Measurements from ENCODE around the gene ATRIP. TPM values are rescaled to one million over a fixed set of nuclear protein-coding genes. Genes with fewer than 3 reads are reported as not detected.

Gene ATRIP
- total RNA-seq, 1 donor from 2014 or later: 3.2 TPM

DNA sequence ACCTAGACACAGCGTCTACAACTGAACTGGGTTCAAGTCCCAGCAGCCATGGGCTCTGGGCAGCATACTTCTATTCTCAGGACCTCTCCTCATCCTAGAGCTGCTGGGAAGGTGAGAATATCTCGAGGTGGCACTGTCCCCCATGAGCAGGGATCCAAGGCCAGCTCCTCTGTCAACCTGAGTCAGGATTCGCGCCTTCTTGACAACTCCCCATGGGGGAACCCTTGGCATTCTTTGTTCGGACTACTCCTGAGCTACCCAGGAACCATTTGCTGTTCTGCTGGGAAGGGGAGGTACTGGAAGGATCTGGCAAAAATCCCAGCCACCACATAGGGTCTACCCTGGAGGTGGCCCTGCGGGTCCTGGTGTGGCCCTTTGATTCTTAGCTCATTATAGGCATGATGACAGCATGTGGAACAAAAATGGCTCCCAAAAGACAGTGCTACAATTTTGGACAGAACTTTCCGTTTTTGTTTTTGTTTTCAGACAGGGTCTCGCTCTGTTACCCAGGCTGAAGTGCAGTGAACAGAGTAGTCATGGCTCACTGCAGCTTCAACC lies 38.9 kb upstream of the ATRIP start:
- DNase-seq: no peak
- intact Hi-C loops (cut with DNase I): no loop called here
- ATAC-seq (ENCODE audit: poor library complexity): no peak

DNA sequence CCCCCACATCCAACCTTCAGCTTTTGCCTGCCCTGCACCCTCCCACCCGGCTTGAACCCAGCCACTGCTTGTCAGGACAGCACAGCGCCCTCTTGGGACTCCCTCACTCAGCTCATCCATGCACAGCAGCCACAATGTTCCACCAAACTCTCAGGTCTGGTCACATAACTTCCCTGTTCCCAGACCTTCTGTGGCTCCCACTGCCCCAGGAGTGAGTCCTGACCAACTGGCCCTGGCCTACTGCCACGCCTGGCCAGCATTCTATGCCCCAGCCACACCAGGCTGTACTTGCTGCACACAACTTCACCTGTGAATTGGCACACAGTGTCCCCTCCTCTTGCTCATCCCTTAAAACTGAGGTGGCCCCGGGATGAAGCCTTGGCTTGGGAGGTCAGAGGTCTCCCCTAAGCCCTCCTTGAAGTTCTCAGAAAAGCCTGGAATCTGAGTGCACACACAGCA lies 37.7 kb upstream of the ATRIP start:
- ATAC-seq (ENCODE audit: poor library complexity) (no peak), DNase-seq (no peak)
- intact Hi-C loops (cut with DNase I): no loop called here

DNA sequence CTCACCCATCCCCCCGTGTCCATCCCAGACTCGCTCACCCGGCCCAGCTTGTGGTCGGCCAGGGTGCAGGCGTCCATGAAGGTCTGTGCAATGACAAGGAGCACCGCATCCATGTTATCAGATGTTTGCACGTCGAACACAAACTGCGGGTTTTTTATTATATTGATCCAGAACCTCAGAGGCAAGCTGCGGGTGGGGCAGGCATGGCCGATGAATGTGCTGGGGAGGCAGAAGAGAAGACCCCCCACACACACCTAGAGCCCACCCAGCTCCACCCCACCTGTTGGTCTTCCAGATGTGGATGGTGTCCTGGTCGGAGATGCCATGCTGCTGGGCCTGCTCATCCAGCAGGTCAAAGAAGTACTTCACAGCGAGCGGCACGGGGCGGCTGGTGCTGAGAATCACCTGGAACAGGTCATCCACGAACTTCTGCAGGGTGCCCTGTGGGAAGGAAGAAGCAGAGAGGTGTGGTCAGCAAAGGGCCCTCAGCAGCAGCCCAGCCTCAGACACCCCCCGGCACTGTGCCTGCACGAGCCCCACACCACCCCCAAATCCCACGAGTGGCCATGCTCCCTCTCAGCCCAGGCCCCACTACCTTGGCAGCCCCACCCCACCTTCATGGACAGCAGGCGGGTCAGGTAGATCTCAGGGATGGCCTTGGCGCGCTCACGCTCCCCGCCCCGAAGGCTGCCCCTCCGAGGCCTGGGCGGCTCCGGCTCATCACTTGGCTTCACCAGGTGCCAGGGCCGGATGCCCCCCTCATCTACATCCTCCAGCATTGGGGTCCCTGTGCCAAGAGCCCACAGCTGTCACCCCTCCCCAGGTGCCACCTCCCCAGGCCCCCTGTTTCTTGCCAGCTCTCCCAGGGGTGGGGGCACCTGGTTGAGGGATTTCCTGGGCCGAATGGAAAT lies 37.0 kb upstream of the ATRIP start:
- ATAC-seq (ENCODE audit: poor library complexity) (no peak), DNase-seq (peak; percentile 27)
- intact Hi-C loops (cut with DNase I): no loop called here

DNA sequence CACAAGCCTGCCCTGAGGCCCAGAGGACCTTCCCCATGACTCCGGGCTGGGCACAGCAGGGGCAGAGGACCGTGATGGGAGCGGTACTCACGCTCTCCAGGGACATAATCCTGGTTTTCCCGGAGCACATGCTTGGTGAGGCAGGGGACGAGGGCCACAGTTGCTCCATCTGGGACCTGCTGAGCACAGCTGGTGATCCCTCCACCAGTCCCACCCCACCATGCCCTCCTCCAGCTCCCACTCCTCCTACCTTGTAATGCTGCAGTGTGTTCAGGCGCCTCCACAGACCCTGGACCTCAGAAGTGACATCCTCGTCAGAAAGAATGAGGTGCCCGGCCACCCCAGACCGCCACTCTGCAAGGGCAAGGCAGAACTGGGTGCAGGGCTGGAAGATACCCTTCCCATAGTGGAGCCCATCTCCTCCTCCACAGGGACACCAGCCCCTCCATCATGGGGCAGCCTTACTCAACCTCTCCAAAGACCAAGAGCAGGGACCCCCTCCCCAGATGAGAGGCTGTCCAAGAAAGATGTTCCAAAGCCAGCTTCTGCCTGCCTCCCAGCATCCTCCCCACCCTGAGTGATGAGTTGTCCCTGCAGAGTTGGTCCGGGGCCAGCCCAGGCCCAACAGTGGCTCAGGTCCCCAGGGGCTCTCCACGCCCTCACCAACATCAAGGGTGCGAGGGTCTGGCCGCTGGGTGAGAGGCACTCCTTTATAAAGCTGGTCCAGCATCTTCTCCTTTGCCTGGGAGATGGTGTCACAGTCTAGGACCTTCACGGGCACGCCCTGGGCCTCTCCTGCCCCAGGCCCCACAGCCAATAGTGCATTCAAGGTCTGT lies 36.1 kb upstream of the ATRIP start:
- ATAC-seq (ENCODE audit: poor library complexity) (no peak), DNase-seq (no peak)
- intact Hi-C loops (cut with DNase I): no loop called here

DNA sequence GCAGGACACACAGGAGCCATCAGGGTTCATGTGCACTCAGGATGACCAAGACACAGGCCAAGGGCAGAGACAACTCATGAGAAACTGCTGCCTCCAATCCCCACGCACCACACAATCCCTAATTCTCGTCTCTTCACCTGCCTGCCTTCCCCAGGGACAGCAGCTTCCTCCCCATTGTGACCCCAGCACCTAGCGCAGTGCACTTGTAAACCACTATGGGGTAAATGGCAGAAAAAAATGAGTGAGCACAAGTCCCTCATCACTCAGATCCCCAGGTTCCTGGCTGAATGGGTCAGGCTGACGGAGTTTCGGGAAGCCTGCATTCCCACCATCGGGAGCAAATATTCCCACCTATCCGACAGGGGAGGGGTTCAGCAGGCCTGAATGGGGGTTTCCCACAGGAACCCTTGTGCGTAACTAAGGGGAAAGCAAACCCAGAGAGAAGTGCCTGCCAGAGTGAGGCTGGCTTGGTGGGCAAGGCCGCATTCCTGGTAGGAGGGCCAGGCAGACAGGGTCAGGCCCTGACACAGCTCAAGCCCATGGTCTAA lies 35.4 kb upstream of the ATRIP start:
- DNase-seq: no peak
- ATAC-seq (ENCODE audit: poor library complexity): no peak
- intact Hi-C loops (cut with DNase I): no loop called here

DNA sequence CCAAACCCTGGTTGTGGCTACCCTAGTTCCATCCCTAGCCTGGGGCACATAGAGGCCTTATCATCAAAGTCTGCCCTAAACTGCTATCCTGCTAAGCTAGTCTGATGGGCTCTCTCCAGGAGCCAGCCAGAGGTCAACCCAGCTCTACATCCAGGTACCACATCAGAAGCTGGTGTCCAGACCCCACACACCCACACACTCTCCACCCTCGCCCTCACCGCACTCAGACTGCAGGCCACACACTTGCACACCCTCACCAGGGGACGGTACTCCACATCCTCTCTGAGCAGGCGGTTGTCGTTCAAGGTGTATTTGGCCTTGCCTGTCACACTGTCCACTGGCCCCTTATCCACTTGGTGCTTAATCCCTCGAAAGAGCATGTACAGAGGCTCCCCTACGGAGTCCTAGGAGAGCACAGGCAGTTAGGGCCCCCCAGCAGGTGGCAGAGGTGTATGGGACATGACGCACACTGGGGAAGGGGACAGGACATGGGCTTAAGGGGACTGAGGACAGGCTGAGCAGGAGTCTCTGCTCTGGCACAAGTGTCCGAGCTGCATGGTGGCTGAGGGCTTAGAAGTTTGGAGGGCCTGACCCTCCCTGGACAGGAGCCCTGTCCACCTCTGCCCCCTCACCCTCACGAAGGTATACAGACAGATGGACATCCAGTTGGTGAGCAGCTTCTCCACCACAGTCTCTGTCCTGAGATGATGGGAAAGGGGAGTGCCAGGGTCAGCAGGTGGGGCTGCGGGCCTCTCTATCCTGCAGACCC lies 34.7 kb upstream of the ATRIP start:
- intact Hi-C loops (cut with DNase I): no loop called here
- ATAC-seq (ENCODE audit: poor library complexity) (no peak), DNase-seq (peak; percentile 13)

DNA sequence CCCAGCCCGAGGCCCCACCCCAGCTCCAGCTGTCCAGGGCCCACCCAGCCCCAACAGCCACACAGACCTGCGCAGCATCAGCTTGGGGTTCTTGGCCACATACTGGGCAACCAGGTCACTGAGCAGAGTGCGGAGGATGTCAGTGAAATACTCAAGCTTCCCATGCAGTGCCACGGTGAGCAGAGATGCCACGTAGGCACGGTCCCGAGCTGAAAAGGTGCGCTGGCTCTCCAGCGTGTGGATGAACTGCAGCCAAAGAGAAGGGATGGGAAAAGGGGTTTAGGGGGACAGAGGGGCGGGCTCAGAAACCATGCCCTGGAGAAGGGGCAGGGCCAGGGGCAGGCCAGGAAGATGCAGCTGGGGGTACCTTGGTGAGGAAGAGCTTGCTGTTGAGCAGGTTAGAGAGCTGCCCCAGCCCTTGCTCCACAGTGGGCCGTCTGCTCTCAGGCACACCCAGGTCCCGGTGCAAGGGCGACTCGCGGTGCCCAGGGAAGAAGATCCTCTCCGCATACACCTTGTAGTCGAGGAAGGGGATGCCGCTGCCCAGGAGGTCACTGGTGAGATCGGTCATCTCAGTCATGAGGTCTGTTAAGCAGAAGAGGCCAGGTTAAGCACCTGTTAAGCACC lies 34.0 kb upstream of the ATRIP start:
- ATAC-seq (ENCODE audit: poor library complexity): no peak
- intact Hi-C loops (cut with DNase I): no loop called here

DNA sequence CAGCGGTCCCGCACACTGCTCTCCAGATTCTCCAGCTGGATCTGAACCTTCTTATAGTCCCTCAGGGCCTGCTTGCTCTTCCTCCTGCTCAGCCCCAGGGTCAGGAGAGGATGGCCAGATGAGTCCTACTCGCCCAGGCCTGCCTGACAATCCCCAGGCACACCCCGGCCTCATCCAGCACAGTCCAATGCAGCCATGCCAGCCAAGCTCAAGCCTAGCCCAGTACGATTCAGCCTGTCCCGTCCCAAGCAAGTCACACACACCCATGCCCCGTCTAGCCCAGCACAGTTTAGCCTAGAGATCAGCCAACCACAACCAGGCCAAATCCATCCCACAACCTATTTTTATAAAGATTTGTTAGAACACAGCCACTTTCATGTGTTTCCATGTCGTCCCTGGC lies 33.5 kb upstream of the ATRIP start:
- no peak for ATAC-seq (ENCODE audit: poor library complexity)
- intact Hi-C loops (cut with DNase I): no loop called here
- DNase-seq: no peak

More for the DNA sequence above, 34.0 kb upstream of the ATRIP start:
- DNase-seq: peak; percentile 34

DNA sequence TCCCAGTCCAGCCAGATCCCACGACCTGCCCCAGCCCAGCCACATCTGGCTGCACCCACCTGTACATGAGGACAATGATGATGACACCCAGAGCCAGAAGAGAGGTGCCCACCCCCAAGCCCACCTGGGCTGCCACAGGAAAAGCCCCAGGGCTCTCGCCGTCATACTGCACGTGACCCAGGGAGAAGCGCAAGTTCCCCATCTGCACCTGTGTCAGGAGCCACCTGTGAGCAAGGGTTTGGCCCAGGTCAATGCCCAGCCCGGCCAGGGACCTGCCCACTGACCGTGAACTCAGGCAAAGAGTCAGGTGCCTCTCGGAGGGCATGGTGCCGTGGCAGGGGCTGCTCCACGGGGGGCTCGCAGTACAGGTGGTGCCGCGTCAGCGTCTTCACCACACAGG lies 32.9 kb upstream of the ATRIP start:
- DNase-seq (no peak), ATAC-seq (ENCODE audit: poor library complexity) (no peak)
- intact Hi-C loops (cut with DNase I): no loop called here

DNA sequence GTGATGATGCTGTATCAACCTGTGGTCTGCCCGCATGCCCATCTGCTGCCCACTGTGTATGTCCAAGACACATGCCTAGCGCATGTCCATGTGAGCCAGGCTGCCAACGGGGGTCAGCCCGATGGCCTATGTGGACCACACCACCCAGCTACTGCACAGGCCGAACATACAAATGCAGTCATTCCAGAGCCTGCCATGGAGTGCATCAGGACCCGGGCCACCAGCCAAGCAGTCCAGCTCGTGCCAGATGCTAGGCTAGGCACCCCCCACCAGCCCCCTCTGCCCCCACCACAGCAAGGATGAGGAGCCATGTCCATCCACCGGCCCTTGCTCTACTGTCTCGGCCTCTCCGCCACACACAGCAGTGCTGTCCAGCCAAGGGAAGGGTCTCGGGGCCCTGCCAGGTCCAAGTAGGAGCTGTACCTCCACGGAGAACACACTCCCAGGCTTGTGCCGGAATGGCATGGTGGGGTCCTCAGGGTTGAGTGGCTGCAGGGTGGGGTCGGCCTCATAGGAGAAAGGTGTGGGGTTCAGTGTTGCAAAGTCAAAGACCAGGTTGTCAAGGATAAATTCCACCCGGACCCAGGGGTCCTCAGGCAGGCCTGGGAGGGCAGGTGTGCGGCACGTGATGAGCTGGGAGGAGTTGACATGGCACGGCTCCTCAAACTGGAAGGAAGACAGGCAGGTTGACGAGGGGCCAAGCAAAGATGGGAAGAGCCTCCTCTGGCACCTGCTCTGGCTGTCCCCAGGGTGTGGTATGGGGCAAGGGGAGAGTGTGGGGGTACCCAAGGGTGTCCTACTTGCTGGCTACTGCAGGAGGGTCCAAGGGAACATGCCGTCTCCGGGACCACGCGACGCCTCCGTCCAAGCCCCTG lies 31.9 kb upstream of the ATRIP start:
- peak; percentile 43 for DNase-seq

DNA sequence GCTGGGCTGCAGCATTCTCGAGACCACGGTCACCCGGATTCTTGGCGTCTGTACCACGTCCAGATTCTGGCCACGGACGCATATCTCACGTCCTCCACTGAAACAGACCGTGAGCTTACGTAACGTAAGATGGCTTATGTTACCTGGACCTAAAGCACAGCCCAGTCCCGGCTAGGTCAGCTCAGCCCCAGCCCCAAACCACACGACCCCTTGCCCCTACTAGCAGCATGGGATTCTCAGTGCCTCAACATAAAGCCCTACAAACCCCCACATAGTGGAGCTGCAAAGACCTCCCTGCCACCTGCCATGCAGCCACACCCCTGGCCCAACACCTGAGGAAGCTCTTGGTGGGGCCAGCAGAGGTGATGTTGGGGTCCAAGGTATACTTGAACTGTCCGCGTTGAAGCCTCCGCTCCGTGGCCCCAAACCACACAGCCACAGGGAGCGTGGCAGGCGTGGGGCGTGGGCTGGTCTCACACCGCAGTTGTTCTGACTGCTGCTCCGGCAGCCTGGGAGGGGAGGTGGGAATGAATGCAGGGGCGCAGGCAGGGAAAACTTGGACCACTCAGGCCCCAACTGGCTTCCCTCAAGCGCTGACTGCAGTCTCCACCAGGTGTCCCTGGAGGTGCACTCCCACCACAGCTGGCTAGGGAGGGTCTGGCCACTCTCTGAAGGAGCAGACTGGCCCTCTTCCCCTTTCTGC lies 31.1 kb upstream of the ATRIP start:
- ATAC-seq (ENCODE audit: poor library complexity) (no peak), DNase-seq (peak; percentile 33)
- intact Hi-C loops (cut with DNase I): no loop called here

More for the DNA sequence above, 31.9 kb upstream of the ATRIP start:
- intact Hi-C loops (cut with DNase I): no loop called here
- ATAC-seq (ENCODE audit: poor library complexity): no peak

DNA sequence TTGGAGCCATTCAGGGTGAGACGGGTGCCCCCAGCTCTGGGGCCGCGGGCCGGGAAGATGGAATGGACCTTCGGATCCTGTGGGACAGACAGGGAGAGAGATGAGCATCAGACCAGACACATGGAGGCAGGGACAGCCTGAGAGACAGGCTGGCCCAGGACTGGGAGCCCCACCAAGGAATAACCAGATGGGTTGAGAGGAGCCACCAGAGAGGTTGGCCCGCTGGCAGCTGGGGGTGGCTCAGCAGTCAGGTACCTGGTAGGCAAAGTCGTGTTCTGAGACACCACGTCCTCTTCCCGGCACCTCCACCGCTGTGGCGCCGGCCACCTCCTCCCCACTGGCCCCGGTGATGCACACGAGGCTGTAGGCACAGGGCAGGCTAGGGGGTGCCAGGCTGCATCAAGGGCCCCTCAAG lies 30.4 kb upstream of the ATRIP start:
- intact Hi-C loops (cut with DNase I): no loop called here
- DNase-seq: peak; percentile 21
- no peak for ATAC-seq (ENCODE audit: poor library complexity)

DNA sequence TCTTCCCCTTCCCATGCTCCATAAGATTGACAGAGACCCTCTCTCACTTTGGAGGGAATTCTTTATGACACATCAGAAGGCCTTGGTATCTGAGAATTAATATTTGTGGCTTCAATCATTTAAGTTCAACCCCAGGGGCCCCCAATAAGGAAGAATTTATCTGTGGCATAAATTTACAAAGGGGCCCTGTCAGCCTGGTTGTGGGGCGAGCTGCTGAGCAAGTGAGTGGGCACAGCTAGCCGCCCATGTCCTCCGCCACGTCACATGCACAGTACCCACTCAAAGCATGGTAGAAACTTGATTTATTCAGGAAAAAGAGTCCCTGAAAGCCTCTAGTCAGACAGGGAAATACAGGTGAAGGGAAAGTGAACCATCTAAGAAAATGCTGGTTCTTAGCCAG lies 30.0 kb upstream of the ATRIP start:
- intact Hi-C loops (cut with DNase I): no loop called here
- DNase-seq (peak; percentile 17), ATAC-seq (ENCODE audit: poor library complexity) (no peak)

DNA sequence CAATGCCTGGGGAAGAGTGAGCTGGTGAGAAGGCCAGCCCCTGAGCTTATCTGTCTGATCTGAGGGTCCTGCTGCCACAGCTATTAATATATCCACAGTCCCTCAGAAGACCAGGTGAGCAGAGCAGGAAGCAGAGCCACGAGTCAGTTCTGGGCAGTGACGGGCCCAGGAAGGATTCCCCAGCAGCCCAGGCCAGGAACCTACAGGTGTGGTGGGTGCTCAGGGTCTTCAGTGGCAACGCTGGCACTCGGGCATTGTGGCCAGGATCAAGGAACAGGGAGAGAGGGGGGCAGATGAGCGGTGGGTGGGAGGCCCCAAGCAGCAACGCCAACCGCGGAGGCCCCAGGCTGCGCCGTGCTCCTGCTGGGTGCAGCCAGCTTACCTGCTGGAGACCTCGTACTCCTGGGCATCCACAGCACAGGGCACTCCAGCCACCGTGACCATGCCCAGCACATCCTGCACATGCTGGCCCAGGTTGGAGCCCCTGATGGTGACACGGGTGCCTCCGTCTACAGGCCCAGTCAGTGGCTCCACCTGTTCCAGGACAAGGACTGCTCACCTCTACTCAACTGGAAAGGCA lies 28.9 kb upstream of the ATRIP start:
- no peak for DNase-seq
- intact Hi-C loops (cut with DNase I): no loop called here
- no peak for ATAC-seq (ENCODE audit: poor library complexity)

DNA sequence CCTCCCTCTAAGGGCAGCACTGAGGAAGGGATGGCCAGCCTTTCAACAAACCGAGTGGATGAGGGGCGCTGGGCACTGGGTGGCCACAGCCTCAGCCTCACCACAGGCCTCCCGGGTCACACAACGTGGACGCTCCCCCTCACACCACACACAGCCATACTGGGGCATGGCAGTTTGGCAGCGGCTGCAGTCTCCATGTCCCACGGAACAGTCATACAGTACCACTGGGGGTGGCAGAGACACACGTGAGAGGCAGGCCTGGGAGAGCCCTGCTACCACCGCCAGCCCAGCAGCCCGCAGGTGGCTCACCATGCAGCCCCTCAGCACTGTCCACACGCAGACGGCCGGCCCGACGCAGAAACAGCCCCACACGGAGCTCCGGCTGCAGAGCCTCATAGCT lies 28.4 kb upstream of the ATRIP start:
- no peak for DNase-seq
- intact Hi-C loops (cut with DNase I): no loop called here
- no peak for ATAC-seq (ENCODE audit: poor library complexity)

DNA sequence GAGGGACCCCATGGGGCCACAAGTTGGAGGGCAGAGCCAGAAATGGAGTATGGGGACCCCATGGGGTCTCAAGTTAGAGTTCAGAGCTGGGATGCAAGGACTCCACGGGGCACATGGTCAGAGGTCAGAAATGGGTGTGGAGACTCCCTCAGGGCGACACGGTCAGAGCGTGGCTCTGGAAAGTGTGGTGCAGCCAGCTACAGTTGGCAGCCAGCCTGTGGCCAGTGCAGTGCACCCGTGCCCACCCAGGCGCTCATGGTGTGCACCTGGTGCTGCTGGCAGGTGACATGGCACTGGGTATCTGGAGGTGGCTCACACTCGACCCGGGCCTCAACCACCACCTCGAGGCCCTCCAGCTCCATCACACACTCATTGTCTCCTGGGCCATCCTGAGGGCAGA lies 27.9 kb upstream of the ATRIP start:
- intact Hi-C loops (cut with DNase I): no loop called here
- no peak for DNase-seq
- no peak for ATAC-seq (ENCODE audit: poor library complexity)

Measured in Right ventricle myocardium superior (tissue), 1 donor.